Trophoblast cell (in vitro differentiated cells and primary cell): ENCODE measurements around the gene ACACA.

ENCODE experiments used
- DNase-seq, 2 donors: peaks; one replicate each; pipeline ENCODE4 v3.0.0-alpha.2; 2016
- H2AFZ ChIP-seq: 2 replicates; pipeline ENCODE4 v1.6.1; 2013; ENCODE audit warnings: low read length, moderate library complexity, mild to moderate bottlenecking; ENCODE audit not compliant: insufficient read depth, poor library complexity
- H2AK5ac ChIP-seq: 2 replicates; pipeline ENCODE4 v1.6.1; 2013; ENCODE audit warnings: mild to moderate bottlenecking, low read length
- H2BK120ac ChIP-seq: 2 replicates; pipeline ENCODE4 v1.6.1; 2013; ENCODE audit warnings: low read length, mild to moderate bottlenecking, moderate library complexity; ENCODE audit not compliant: insufficient read depth, poor library complexity
- H2BK12ac ChIP-seq: 2 replicates; pipeline ENCODE4 v1.6.1; 2013; ENCODE audit warnings: mild to moderate bottlenecking, low read length, moderate library complexity
- H2BK5ac ChIP-seq: 2 replicates; pipeline ENCODE4 v1.6.1; 2013; ENCODE audit warnings: low read length, low read depth, moderate library complexity, mild to moderate bottlenecking; ENCODE audit not compliant: poor library complexity
- H3K14ac ChIP-seq: 2 replicates; pipeline ENCODE4 v1.6.1; 2013; ENCODE audit warnings: mild to moderate bottlenecking, low read length
- H3K18ac ChIP-seq: 2 replicates; pipeline ENCODE4 v1.6.1; 2013; ENCODE audit warnings: mild to moderate bottlenecking, low read length
- H3K23ac ChIP-seq: 2 replicates; pipeline ENCODE4 v1.6.1; 2013; ENCODE audit warnings: low read length
- H3K27ac ChIP-seq: 2 replicates; pipeline ENCODE4 v1.5.1; 2013; ENCODE audit warnings: low read depth, mild to moderate bottlenecking, inconsistent platforms, low read length, moderate library complexity
- H3K27me3 ChIP-seq: 2 replicates; pipeline ENCODE4 v1.6.1; 2013; ENCODE audit warnings: inconsistent platforms, mild to moderate bottlenecking, low read length, moderate library complexity; ENCODE audit not compliant: insufficient read depth
- H3K36me3 ChIP-seq, 2 experiments: 1 replicate in 1 of 2; 2 replicates in 1 of 2; pipeline ENCODE4 v1.6.1; 2013; ENCODE audit warnings: low read length in 2 of 2, mild to moderate bottlenecking in 2 of 2, moderate library complexity in 1 of 2; ENCODE audit not compliant: insufficient read depth in 2 of 2, control insufficient read depth in 1 of 2
- H3K4ac ChIP-seq: 2 replicates; pipeline ENCODE4 v1.6.1; 2013; ENCODE audit warnings: low read depth, mild to moderate bottlenecking, low read length, moderate library complexity
- H3K4me1 ChIP-seq, 2 experiments: 1 replicate in 1 of 2; 2 replicates in 1 of 2; pipeline ENCODE4 v1.6.1; 2013; ENCODE audit warnings: low read length in 2 of 2, mild to moderate bottlenecking in 2 of 2, moderate library complexity in 1 of 2; ENCODE audit not compliant: insufficient read depth in 2 of 2, control insufficient read depth in 1 of 2
- H3K4me2 ChIP-seq: 2 replicates; pipeline ENCODE4 v1.6.1; 2013; ENCODE audit warnings: inconsistent platforms, mild to moderate bottlenecking, low read length, moderate library complexity
- H3K4me3 ChIP-seq: 2 replicates; pipeline ENCODE4 v1.5.1; 2013; ENCODE audit warnings: mild to moderate bottlenecking, low read depth, low read length, inconsistent platforms
- H3K79me1 ChIP-seq: one replicate; pipeline ENCODE4 v1.6.1; 2013; ENCODE audit warnings: low read length
- H3K79me2 ChIP-seq: 2 replicates; pipeline ENCODE4 v1.6.1; 2013; ENCODE audit warnings: low read length, mild to moderate bottlenecking; ENCODE audit not compliant: control insufficient read depth, insufficient read depth, poor library complexity
- H3K9ac ChIP-seq: 2 replicates; pipeline ENCODE4 v1.6.1; 2013; ENCODE audit warnings: mild to moderate bottlenecking, low read length
- H3K9me3 ChIP-seq: 2 replicates; pipeline ENCODE4 v1.6.1; 2013; ENCODE audit warnings: low read depth, mild to moderate bottlenecking, control low read depth, inconsistent platforms, low read length; ENCODE audit not compliant: insufficient read depth
- H4K12ac ChIP-seq: 2 replicates; pipeline ENCODE4 v1.6.1; 2013; ENCODE audit warnings: low read depth, mild to moderate bottlenecking, low read length, moderate library complexity
- H4K8ac ChIP-seq: 2 replicates; pipeline ENCODE4 v1.6.1; 2013; ENCODE audit warnings: low read depth, mild to moderate bottlenecking, low read length, moderate library complexity
- H4K91ac ChIP-seq: one replicate; pipeline ENCODE4 v1.6.1; 2013; ENCODE audit warnings: low read depth, mild to moderate bottlenecking, low read length, moderate library complexity
- WGBS: extraction: QIAGEN DNeasy Blood & Tissue Kit; methylation state at CpG from one replicate; pipeline ENCODE4 v1.1.7; 2013; ENCODE audit warnings: missing lambda C conversion rate; ENCODE audit not compliant: insufficient read length, insufficient coverage; ENCODE audit errors: extremely low coverage; 5-methylcytosine and 5-hydroxymethylcytosine counted together

The ACACA gene

DNA sequence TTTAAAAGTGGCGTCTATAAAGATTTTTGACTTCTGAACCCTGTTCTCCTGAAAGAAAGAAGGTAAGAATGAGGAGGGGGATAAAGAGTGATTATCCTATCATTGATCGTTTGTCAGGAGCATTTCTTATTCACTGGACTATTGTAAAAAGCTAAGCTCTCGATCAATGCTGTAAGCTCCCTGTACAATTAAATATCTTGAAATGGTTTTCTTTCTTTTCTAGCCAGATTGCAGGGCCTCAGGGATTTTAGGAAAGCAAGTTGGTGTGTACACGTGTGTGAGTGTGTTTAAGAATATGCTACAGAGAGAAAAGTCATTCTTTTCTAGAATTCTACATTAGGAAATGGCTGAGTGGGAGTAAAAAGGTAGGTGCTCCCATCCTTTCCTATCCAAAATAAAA lies 303.4 kb downstream of the ACACA start:
- H3K9me3 ChIP-seq, result no peaks in the 10 kb centered on the region
- H3K18ac ChIP-seq, result no peak overlapping the region
- H3K4me3 ChIP-seq, result no peak overlapping the region
- DNase-seq, result no peak
- no peak overlapping the region for H4K12ac ChIP-seq
- H2AK5ac ChIP-seq, result no peak overlapping the region
- H3K4ac ChIP-seq, result no peak overlapping the region
- no peak overlapping the region for H4K91ac ChIP-seq
- H3K27me3 ChIP-seq, result no peaks in the 10 kb centered on the region
- H3K23ac ChIP-seq, result no peak overlapping the region
- peaks cover 0 to 5% of the 10 kb centered on the region in 2 experiments for H3K4me1 ChIP-seq
- H3K36me3 ChIP-seq, result peaks cover 6 to 12% of the 10 kb centered on the region in 2 experiments
- no peaks in the 10 kb centered on the region for H3K79me1 ChIP-seq
- no peak overlapping the region for H3K14ac ChIP-seq
- H3K9ac ChIP-seq, result no peak overlapping the region
- no peak overlapping the region for H3K4me2 ChIP-seq
- no CpG with 5 or more reads among the region's 4 CpGs for WGBS
- H2BK5ac ChIP-seq, result no peak overlapping the region
- H2BK12ac ChIP-seq, result no peak overlapping the region
- no peak overlapping the region for H2AFZ ChIP-seq
- no peak overlapping the region for H3K27ac ChIP-seq
- H3K79me2 ChIP-seq, result no peaks in the 10 kb centered on the region
- no peak overlapping the region for H4K8ac ChIP-seq
- no peak overlapping the region for H2BK120ac ChIP-seq

DNA sequence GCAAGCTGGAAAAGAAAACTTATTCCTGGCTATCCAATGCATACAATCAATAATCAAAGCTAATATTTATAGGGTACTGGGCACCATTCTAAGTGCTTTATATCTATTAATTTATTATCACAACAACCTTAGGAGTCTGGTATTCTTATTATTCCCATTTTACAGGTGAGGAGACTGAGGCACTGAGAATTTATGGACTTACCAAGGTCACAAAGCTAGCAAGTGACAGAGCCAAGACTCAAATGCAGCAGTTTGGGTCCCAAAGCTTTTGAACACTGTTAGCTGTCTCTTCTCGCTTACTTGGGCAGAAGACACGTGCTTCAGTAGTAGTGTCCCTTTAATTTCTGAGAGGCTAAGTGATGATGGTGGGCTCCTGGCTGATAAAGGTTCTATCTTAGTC lies 305.3 kb downstream of the ACACA start:
- Histone ChIP-seq H3K18ac (no peak overlapping the region), H3K4me3 (no peak overlapping the region), H3K79me1 (no peaks in the 10 kb centered on the region), H3K27ac (no peak overlapping the region), H3K14ac (no peak overlapping the region), H2BK120ac (no peak overlapping the region), H4K8ac (no peak overlapping the region), H2BK12ac (no peak overlapping the region), H3K23ac (no peak overlapping the region), H3K4me2 (no peak overlapping the region), H2BK5ac (no peak overlapping the region), H2AK5ac (no peak overlapping the region), H3K36me3 (peaks cover 22 to 30% of the 10 kb centered on the region in 2 experiments), H2AFZ (no peak overlapping the region), H3K79me2 (no peaks in the 10 kb centered on the region), H4K12ac (no peak overlapping the region), H3K27me3 (no peaks in the 10 kb centered on the region), H3K4ac (no peak overlapping the region), H3K4me1 (no peaks in the 10 kb centered on the region), H3K9me3 (no peaks in the 10 kb centered on the region), H3K9ac (no peak overlapping the region), H4K91ac (no peak overlapping the region)
- no peak for DNase-seq
- no CpG with 5 or more reads among the region's 2 CpGs for WGBS

DNA sequence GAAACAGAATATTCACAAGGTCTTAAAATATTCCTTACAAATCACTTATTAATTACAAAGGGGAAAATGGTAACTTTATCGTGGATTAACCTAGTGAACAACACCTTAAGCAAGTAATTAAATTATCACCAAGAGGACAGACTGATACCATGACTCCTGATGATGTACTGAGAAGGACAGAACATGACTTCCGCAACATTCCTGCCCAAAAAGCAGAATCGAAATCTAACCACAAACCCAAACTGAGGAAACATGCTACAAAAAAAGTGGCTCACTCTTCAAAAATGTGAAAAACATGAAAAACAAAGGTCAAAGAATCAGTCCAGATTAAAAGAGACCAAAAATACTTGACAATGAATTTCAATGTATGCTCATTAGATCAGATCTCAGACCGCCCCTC lies 306.4 kb downstream of the ACACA start:
- Histone ChIP-seq H2AK5ac (no peak overlapping the region), H3K9me3 (no peaks in the 10 kb centered on the region), H3K27me3 (no peaks in the 10 kb centered on the region), H3K27ac (no peak overlapping the region), H3K4ac (no peak overlapping the region), H3K23ac (no peak overlapping the region), H4K91ac (no peak overlapping the region), H2BK12ac (no peak overlapping the region), H3K4me3 (no peak overlapping the region), H3K18ac (no peak overlapping the region), H3K79me2 (no peaks in the 10 kb centered on the region), H3K4me1 (no peaks in the 10 kb centered on the region), H2AFZ (no peak overlapping the region), H3K9ac (no peak overlapping the region), H4K8ac (no peak overlapping the region), H3K79me1 (no peaks in the 10 kb centered on the region), H2BK5ac (no peak overlapping the region), H2BK120ac (no peak overlapping the region), H3K14ac (no peak overlapping the region), H3K4me2 (no peak overlapping the region), H4K12ac (no peak overlapping the region), H3K36me3 (peaks cover 29 to 39% of the 10 kb centered on the region in 2 experiments)
- whole genome bisulfite sequencing, result no CpG with 5 or more reads among the region's 4 CpGs
- DNase-seq, result no peak

DNA sequence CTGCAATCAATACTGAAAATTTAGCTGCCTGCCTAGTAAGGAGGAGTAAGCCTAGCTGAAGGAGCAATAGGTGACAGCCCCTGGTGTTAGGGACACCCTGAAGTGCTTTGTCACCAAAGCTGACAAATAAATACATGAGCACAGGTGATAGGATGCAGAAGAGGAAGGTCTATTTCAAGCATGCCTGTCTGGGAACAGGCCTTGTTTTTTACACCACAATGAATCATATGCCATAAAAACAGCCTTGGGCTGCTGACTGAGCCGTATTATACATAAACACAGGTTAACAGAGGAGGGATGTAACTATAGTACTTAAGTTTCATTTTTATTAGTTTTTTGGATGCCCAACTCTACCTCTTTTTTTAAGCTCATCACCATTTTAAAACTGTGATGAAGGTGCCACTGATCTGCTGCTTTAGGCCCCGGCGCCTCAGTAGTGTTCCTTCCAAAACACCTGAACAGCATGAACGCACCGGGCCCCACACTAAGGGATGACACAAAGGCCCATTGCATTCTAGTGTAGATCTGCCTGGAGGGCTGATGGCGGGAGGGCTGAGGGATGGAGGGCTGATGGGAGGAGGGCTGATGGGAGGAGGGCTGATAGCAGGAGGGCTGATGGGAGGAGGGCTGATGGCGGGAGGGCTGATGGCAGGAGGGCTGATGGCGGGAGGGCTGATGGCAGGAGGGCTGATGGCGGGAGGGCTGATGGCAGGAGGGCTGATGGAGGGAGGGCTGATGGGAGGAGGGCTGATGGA lies 307.5 kb downstream of the ACACA start:
- H3K4ac ChIP-seq, result no peak overlapping the region
- H2BK5ac ChIP-seq, result no peak overlapping the region
- no peak overlapping the region for H3K9ac ChIP-seq
- no CpG with 5 or more reads among the region's 9 CpGs for WGBS
- no peak overlapping the region for H3K14ac ChIP-seq
- H3K4me2 ChIP-seq, result no peak overlapping the region
- H4K91ac ChIP-seq, result no peak overlapping the region
- H3K27me3 ChIP-seq, result no peaks in the 10 kb centered on the region
- no peaks in the 10 kb centered on the region for H3K4me1 ChIP-seq
- no peak overlapping the region for H3K27ac ChIP-seq
- no peak overlapping the region for H2AK5ac ChIP-seq
- DNase-seq, result no peak
- H2BK120ac ChIP-seq, result no peak overlapping the region
- H2BK12ac ChIP-seq, result no peak overlapping the region
- no peak overlapping the region for H3K18ac ChIP-seq
- no peaks in the 10 kb centered on the region for H3K9me3 ChIP-seq
- H4K8ac ChIP-seq, result no peak overlapping the region
- no peak overlapping the region for H2AFZ ChIP-seq
- H3K4me3 ChIP-seq, result no peak overlapping the region
- H3K79me1 ChIP-seq, result no peaks in the 10 kb centered on the region
- H3K36me3 ChIP-seq, result peaks cover 33 to 48% of the 10 kb centered on the region in 2 experiments
- no peaks in the 10 kb centered on the region for H3K79me2 ChIP-seq
- no peak overlapping the region for H3K23ac ChIP-seq
- H4K12ac ChIP-seq, result no peak overlapping the region
